CD1c-positive myeloid dendritic cell (primary cell): ENCODE data around the gene ZFYVE19.

Experiments
- DNase-seq: peaks from one replicate; pipeline ENCODE4 v3.0.0-alpha.2; 2016; ENCODE audit errors: extremely low spot score

The ZFYVE19 gene, protein sequence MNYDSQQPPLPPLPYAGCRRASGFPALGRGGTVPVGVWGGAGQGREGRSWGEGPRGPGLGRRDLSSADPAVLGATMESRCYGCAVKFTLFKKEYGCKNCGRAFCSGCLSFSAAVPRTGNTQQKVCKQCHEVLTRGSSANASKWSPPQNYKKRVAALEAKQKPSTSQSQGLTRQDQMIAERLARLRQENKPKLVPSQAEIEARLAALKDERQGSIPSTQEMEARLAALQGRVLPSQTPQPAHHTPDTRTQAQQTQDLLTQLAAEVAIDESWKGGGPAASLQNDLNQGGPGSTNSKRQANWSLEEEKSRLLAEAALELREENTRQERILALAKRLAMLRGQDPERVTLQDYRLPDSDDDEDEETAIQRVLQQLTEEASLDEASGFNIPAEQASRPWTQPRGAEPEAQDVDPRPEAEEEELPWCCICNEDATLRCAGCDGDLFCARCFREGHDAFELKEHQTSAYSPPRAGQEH

DNA sequence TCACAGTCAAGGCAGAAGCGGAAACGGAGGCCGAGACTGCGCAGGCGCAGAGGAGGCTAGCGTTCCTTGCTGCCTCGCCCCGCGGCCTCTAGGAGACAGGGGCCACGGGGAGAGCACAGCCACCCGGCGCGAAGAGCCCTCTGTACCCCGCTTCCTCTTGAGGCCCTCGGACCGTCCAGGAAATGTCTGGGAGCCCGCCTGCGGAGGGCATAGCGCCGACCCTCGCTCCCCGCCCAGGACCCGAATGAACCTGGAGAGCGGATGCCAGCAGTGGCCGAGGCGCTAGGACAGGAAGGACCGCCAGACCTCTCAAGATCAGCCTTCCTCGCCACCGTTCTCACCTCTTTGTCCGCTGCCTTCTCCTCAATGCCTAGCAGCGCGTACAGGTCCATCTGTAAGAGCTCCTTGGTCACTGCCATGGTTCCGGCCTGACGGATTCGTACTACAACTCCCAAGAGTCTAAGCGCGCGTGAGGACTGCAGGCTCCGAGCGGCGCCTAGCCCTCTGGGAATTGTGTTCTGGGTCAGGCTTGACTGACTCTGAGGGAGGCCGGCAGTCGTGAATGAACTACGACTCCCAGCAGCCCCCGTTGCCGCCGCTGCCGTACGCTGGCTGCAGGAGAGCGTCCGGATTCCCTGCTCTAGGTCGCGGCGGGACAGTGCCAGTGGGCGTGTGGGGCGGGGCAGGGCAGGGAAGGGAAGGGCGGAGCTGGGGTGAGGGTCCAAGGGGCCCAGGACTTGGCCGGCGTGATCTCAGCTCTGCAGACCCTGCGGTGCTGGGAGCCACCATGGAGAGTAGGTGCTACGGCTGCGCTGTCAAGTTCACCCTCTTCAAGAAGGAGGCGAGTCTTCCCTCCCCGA is at the start of gene ZFYVE19, which contains the start of gene DNAJC17:
Gene ZFYVE19, plus strand, starts transcription at position 62 of the 860 bp plus-strand sequence. Its CDS starts 501 bp downstream, at position 563.
Gene DNAJC17, minus strand, starts transcription at position 446 of the 860 bp plus-strand sequence. Its CDS starts 27 bp downstream, at position 419.
- DNase-seq, result peak; percentile 99

GRCh38 chr15:40759961-40760360 is 46.9 kb upstream of the ZFYVE19 start:
- no peak for DNase-seq

GRCh38 chr15:40762919-40763800 is 43.7 kb upstream of the ZFYVE19 start:
- peak; percentile 36 for DNase-seq

GRCh38 chr15:40763801-40764628 is 42.9 kb upstream of the ZFYVE19 start, which contains the start of gene GCHFR:
TSS of gene GCHFR (plus strand) at chr15:40764068. CDS start at chr15:40764181, 113 bp downstream.
- peak; percentile 77 for DNase-seq

GRCh38 chr15:40764629-40765103 is 42.2 kb upstream of the ZFYVE19 start:
- peak; percentile 18 for DNase-seq

DNA sequence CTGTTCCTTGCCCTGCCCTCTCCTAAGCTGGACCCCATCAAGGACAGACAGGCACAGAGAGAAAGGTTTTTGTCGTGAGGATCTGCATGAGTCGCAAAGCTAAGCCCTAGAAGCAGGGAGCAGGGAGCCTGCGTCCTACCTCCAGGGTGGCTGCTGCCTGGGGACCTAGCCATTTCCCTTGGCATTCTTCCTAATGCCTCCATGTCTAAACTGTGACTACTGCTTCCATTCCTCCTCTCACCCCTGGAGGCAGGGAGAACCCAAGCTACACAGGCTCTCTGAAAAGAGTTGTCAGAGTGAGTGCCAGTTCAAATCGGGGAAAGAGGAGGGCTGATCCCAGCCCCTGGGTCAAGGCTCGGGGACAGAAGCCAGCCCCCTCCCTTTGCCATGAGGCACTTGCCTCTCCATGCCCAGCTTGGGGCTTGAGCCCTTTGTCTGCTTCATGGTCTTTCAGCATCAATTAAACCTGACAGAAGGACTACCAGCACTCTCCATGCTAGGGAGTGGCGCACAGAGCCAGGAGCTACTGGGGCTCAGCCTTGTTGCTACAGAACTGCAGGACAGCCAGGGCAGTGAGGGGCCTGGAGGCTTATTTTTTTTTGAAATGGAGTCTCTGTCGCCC is 40.6 kb upstream of the ZFYVE19 start:
- DNase-seq, result no peak

DNA sequence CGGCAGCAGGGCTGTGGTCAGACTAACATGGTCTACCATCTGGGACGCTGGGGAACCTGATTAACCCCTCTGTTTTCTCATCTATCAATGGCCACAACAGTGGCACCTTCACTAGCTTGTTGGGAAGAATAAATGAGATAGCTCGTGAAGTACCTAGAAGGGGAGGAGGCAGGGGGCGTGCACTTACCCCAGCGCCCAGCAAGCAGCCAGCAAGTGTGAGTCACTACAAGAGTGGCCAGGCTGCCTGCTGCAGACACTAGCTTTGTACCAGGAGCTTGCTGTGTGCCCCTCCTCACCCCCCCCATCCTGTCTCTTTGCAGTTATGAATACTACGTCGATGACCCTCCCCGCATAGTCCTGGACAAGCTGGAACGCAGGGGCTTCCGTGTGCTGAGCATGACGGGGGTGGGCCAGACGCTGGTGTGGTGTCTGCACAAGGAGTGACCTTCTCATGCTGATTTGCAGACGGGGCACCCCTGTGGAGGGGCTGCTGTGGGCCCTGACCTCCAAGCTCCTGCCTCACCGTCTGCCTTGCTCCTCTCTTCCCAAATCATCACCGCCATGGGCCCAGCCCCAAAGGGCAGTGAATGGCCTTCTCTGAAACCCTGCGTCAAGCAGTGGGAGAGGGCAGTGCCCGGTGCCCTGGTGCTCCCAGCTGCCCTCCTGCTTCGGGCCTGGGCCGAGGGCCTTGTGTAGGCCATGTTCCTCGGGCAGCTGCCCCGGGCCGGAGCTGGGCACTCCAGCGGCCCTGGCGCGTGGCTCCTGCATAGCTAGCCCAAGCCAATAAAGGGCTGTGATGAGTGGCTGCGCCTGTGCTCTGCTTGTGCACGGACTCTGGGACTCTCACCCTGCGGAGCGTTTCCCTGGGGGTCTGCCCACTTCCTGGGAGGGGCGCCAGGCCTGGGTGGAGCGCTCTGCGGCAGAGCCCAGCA is 39.7 kb upstream of the ZFYVE19 start:
- no peak for DNase-seq

- DNase-seq, result no peak
Measured at GRCh38 chr15:40767838-40768500, 38.9 kb upstream of the ZFYVE19 start.

DNA sequence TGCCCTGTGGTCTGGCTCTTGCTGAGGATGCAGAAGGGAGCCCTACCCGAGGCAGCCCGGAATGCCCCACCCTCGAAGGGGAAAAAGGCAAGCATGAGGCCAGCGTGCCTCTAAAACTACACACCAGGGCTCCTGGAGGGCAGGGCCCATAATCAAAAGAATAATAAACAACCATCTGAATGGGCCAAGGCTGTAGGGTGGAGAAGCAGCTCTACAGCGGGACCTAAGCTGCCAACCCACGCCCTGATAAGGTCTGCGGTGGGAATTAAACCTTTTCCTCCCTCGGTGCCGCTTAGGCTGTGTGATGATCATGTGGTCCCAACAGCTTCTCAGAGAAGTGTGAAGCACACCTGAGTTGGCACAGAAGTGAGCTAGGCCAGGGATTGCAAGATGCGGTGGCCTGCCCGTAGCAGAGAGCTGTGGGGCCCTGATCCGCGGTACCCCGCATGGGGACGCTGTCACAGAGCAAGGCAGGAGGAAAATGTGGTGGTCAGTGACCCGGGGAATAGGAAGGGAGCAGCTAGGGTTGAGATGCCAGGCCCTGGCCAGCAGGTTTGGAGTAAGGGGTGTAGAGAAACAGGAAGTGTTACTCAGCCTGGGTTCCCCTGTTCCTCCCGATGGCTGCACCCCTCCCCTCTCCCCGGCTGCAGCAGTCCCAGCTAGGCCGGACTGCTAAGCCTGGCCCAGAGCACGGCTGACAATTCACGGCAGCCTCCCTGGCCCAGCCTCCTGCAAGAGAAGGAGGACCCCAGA is 38.2 kb upstream of the ZFYVE19 start:
- no peak for DNase-seq

DNA sequence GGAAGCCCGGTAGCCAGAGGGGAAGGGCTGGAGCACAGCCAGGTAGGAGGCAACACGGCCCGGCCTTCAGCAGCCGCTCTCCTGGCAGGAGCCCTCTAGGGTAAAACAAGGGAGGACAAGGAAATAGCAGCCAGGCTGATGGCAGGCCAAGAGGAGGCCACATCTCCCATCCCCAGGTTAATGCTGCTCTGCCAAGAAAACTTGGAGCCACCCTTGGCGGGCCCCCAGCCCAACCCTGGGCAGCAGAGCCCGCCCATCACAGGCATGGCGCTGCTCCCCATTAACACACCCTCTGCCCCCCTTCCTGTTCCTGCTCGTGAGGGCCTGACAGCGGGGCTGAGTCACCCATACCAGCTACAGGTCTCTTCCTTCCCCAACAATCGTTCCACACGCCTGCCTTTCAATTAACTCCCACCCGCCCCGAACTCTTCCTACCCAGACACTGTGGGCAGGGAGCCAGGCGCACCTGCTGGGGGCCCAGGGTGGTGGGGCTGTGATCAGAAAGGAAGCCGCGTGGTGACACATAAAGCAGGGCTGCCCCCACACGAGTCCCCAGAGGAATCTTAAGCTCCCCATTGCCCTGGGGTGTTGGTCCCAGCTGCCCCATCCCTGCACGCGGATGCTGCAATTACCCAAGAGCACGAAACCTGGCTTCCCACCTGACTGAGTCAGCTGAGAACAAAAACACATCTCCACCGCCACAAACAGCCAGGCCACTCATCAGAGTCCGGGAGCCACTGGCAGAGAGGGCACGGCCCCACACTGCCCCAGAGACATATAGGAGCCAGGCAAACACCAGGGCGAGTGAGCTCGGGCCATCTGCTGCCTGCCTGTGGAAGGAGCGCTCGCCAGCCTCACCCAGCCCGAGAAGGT is 37.4 kb upstream of the ZFYVE19 start, which contains the start of gene C15orf62:
Gene C15orf62, plus strand, starts transcription at position 707 of the 873 bp plus-strand sequence. CDS start 516 bp downstream, outside the sequence.
- peak; percentile 61 for DNase-seq

DNA sequence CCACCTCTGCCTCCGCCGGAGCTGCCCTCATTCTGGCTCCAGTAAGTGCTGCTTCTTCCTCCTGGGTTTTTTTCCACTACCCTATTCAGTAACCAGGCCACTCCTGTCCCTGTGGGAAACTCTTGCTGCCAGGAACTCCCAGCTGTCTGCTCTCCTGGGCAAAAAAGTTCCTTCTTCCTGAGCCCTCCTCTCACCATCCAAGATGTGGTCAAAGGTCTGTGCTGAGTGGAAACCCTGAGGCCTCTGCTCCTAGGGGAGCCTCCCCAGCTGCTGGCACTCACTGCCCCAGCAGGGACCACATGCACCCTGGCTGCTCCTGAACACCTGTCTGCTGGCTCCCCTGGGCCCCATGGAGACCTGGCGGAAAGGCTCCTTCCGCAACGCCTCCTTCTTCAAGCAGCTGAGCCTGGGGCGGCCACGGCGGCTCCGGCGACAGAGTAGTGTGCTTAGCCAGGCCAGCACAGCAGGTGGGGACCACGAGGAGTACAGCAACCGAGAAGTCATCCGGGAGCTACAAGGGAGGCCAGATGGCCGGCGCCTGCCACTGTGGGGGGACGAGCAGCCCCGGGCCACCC is 36.7 kb upstream of the ZFYVE19 start:
- peak; percentile 24 for DNase-seq

DNA sequence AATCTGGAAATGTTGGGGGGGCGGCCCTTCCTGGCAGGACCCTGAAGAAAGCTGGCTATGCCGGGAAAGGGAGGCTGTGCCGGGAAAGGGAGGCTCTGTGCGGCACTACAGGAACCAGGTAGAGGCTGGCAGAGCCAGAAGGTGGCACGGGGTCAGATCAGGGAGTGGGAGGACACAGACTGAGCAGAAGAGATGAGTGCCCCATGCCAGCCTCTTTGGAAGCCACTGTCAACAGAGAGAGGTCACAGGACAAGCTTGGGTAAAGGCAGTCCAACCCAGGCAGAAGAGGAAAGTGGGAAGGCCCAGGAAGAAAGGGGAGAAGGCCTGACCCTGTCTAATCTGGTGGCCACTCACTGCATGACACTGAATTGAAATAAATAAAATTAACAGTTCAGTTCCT is 35.6 kb upstream of the ZFYVE19 start:
- DNase-seq, result no peak

DNA sequence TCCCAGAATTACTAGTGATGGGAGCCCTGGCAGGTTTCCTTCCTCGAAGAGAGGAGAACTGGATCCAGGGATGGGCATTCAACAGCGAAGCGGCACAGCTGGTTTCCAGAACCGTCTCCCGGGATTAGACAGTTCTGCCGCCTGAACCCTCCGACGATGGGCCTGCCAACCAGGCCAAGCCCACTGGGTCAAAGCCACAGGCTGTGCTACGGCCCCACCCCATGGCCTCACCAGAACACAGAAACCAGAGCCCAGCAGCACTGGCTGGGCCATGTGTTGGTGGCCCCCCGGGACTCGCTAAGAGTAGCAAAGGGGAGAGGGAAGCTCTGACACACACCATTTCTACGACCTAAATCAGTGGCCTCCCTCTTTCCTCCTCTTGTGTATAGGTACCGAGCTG is 34.9 kb upstream of the ZFYVE19 start:
- DNase-seq, result no peak

- DNase-seq, result no peak
Measured at GRCh38 chr15:40773496-40773895, 33.4 kb upstream of the ZFYVE19 start.

DNA sequence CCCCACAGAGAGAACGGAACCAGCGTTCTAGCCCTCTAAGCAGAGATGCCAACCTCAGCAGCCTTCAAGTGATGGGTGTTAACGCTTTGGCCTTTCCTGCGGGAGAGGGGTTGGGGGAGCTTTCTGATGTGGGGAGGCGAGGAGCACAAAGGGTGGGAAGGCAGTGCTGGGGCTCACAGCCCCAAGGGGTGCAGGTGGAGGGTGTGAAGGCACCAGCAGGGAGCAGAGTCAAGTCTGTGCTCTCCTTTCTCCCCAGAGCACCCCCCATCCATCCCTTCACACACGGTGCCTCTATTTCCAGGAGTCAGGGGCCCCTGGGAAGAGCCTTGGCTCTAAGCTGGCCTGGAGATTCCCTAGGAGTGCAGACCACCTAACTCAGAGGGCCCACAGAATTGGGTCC is 33.0 kb upstream of the ZFYVE19 start:
- DNase-seq, result no peak

GRCh38 chr15:40775007-40775406 is 31.9 kb upstream of the ZFYVE19 start:
- DNase-seq, result no peak
